GM23338 (cell line): ENCODE data around the gene WDR27. TPM values are rescaled to one million over a fixed set of nuclear protein-coding genes. Genes with fewer than 3 reads are reported as not detected.

Experiments used
- CTCF ChIP-seq, 2 experiments: fragments of 200-600 bp in 1 of 2; sonication (generic) in 1 of 2; conservative IDR thresholded peaks; 2 replicates each; pipeline versions ENCODE4 v1.5.1 to v1.6.1; 2016 to 2017; ENCODE audit warnings: antibody characterized with exemption in 2 of 2, low read depth in 2 of 2, mild to moderate bottlenecking in 2 of 2, moderate library complexity in 1 of 2
- EZH2phosphoT487 ChIP-seq: fragments of 200-600 bp; sonication (generic); IDR thresholded peaks from one replicate; pipeline ENCODE4 v1.8.1; 2018; ENCODE audit warnings: antibody characterized with exemption; ENCODE audit not compliant: unreplicated experiment
- JUNB ChIP-seq: IDR thresholded peaks from one replicate; pipeline ENCODE4 v1.6.1; 2016; ENCODE audit warnings: antibody characterized with exemption; ENCODE audit not compliant: unreplicated experiment
- NANOG ChIP-seq: IDR thresholded peaks from 2 replicates; pipeline ENCODE4 v1.6.1; 2016; ENCODE audit warnings: antibody characterized with exemption, borderline replicate concordance
- POLR2AphosphoS5 ChIP-seq: IDR thresholded peaks from 2 replicates; pipeline ENCODE4 v1.6.1; 2016; ENCODE audit warnings: antibody characterized with exemption, low read depth
- REST ChIP-seq: IDR thresholded peaks from one replicate; pipeline ENCODE4 v1.6.1; 2018; ENCODE audit warnings: antibody characterized with exemption; ENCODE audit not compliant: unreplicated experiment
- ZNF331 ChIP-seq: fragments of 250-450 bp; sonication (Bioruptor Pico); IDR thresholded peaks from 2 replicates; pipeline ENCODE4 v1.5.0; 2020; ENCODE audit warnings: low read depth, mild to moderate bottlenecking, moderate library complexity
- ZNF462 ChIP-seq: fragments of 250-450 bp; sonication (Bioruptor Pico); IDR thresholded peaks from 2 replicates; pipeline ENCODE4 v1.5.0; 2020; ENCODE audit warnings: mild to moderate bottlenecking, moderate library complexity
- polyA plus RNA-seq: library from polyadenylated mRNA; unstranded; fragments of >200 nt; fragmentation: Nextera tagmentation; extraction: Ambion mirVana; gene quantifications from 2 replicates; pipeline ENCODE4 v1.2.1, GENCODE V29; 2016
- total RNA-seq: library from RNA; depleted of rRNA; stranded (reverse); fragments of >200 nt; shearing (Covaris generic); gene quantifications from 2 replicates; pipeline ENCODE4 v1.2.3, GENCODE V29; 2014

Gene WDR27
- total and polyA plus RNA-seq, 2 experiments from 2014 or later: 55.3 to 80.4 TPM

- TF ChIP-seq ZNF462 (CRISPR knock-in tag): no peak
- no peak for TF ChIP-seq CTCF (conservative IDR thresholded peaks at IDR 0.05; ENCODE audit: low read depth in 2 of 2)
- no peak for TF ChIP-seq EZH2phosphoT487
- no peak for TF ChIP-seq NANOG
- TF ChIP-seq JUNB: no peak
- no peak for TF ChIP-seq ZNF331 (CRISPR knock-in tag)
- TF ChIP-seq POLR2AphosphoS5: no peak
- no peak for TF ChIP-seq REST
Observed at GRCh38 chr6:169647637-169648036, 54.2 kb downstream of the WDR27 start (continued).
